Measurements from ENCODE around the gene GABRD.

The GABRD gene

DNA sequence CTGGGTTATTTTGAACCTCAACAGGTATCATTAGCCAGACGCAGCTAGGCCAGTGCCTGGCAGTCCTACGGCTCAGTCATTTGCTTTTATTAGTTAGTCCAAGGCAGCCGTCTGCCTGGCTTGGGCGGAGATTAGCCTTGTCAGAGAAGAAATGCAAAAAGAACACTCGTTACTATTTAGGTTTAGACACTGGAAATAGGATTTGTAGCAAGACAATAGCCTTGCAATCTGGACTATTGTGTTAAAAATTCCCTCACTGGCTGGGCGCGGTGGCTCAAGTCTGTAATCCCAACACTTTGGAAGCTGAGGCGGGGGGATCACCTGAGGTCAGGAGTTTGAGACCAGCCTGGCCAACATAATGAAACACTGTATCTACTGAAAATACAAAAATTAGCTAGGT, 20.1 kb downstream of the GABRD start:
- DNase-seq, result no peak

GRCh38 chr1:2041305-2041704, 22.2 kb downstream of the GABRD start:
- no peak for DNase-seq

DNA sequence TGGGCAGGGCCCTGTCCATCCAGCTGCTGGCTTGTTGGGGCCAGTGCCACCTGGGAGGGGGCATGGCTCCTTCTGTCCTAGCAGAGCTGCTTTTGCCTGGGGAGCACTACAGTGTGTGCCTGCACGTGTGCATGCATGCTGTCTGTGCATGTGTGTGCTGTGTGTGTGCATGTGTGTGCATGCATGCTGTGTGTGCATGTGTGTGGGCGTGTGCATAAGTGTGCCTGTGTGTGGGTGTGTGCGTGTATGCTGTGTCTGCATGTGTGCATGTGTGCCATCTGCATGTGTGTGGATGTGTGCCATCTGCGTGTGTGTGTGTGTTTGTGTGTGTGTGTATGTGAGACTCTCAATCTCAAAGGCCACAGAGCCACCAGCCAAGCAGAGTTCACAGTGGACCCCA, 22.7 kb downstream of the GABRD start:
- no peak for DNase-seq

- DNase-seq, result no peak
Measured at GRCh38 chr1:2042830-2043773, 24.0 kb downstream of the GABRD start.

GRCh38 chr1:2043886-2044285, 24.7 kb downstream of the GABRD start:
- no peak for DNase-seq

DNA sequence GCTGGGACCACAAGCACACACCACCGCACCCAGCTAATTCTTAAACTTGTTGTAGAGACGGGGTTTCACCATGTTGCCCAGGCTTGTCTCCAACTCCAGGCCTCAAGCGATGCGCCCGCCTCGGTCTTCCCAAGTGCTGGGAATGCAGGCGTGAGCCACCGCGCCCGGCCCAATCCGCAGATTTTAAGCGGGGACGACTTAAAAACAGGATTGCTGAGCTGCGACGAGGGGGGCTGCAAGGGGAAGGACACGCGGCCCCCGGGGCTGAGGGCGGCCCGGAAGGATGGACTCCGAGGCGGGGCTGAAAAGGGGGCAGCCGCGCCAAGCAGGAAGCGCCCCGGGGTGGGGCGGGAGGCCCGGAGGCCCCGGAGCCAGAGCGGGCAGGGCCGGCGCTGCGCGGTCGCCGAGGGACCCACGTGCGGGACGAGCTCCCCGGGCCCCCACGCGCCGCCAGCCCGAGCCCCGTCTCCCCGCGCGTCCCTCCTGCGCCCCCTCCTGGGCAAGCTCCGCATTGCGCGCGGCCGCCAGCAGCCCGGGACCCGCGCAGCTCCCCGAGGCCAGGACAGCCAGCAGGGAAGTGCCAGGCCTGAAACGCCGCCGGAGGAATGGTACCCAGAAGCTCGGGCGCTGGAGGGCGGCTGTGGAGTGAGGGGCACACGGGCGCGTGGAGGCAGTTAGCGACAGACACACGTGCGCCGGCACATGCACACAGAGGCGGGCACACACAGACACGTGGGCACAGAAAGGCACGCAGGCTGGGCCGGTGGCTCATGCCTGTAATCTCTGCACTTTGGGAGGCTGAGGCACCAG, 25.6 kb downstream of the GABRD start:
- peak; percentile 57 for DNase-seq

GRCh38 chr1:2045468-2046173, 26.5 kb downstream of the GABRD start:
- DNase-seq, result no peak

- DNase-seq, result peak; percentile 31
Measured at GRCh38 chr1:2046174-2046917, 27.2 kb downstream of the GABRD start.

GRCh38 chr1:2046953-2047748, 28.0 kb downstream of the GABRD start:
- no peak for DNase-seq

- DNase-seq, result no peak
Measured at GRCh38 chr1:2047749-2048729, 28.9 kb downstream of the GABRD start.

- DNase-seq, result no peak
Measured at GRCh38 chr1:2049225-2049717, 30.1 kb downstream of the GABRD start.

DNA sequence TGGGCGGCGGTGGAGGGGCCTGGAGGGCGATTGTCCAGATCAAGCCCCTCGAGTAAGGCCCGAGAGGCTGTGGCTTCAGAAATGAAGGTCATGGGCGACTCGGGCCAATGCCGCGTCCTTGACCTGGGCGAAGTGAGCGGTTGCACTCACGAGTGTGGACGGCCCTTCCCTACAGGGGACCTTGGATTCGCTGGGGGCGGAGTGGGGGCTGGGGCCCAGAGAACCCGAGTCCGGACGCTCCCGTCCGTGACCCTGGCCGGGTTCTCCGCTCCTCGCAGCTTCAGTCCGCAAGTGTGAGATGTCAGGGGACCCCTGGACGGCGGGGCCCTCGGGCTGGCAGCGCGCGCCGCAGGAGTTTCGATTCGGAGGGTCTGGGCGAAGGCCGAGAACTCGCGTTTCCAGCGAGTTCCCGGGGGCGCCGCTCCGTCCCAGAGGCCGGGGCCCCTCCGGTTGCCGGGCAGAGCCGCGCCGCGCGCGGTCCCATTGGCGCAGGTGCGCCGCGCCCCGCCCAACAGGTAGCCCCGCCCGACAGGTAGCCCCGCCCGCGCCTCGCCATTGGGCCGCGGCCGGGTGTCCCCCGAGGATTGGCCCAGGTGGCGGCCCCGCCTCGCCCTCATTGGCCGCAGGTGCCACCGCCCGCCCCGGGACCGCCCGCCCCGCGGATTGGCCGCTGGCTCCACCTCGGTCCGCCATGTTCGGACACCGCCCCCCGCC, 30.7 kb downstream of the GABRD start, which contains the start of gene PRKCZ:
Gene PRKCZ (plus strand): TSS at position 694 of the 714 bp plus-strand sequence. CDS start 220 bp downstream, outside the sequence.
- DNase-seq, result peak; percentile 93

- DNase-seq, result peak; percentile 40
Measured at GRCh38 chr1:2050461-2050792, 31.3 kb downstream of the GABRD start.

- DNase-seq, result peak; percentile 11
Measured at GRCh38 chr1:2050793-2051682, 31.9 kb downstream of the GABRD start.

DNA sequence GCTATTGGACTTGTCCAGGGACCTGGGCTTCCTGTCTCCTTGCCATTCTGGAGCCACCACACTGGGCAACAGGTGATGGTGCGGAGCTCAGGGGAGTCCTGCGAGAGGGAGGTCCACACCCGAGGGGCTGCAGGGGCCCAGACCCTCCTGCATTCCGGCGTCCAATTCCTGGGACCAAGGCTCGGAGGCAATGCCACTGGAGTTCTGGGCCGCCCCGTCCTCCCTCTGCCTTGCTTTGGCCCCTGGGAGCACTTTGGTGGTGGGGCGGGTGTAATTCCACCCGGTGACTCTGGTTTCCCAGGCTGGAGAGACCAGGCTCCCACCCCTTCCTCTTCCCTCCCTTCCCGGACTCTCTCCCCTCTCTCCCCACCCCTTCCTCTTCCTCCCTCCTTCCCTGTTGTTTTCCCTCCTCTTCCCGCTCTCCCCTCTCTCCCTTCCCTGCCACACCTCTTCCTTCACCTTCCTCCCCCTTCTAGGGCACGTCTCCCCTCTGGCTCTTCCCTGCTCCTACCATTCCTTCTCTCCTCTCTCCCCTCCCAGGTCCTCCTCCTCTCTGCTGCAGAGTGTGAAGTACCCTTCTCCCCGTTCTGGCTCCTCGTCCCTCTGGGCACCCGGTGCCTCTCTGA, 33.0 kb downstream of the GABRD start:
- no peak for DNase-seq

DNA sequence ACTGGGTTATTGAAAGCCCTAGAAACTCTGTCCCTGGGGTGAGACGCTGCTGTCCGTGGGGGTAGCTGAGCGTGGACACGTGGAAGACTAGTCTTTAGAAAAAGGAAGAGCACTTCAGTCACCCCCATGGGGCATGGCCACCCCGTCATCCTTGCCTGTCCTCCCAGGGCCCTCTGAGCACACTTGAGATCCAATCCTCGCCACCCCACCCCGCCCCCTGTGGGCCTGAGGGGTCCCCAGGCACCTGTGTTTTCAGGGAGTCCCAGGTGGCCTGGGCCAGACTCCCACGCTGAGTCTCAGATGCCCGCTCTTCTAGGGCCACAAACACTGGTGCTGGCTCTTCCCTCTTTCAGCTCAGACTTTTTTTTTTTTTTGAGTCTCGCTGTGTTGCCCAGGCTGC, 33.6 kb downstream of the GABRD start:
- DNase-seq, result no peak

DNA sequence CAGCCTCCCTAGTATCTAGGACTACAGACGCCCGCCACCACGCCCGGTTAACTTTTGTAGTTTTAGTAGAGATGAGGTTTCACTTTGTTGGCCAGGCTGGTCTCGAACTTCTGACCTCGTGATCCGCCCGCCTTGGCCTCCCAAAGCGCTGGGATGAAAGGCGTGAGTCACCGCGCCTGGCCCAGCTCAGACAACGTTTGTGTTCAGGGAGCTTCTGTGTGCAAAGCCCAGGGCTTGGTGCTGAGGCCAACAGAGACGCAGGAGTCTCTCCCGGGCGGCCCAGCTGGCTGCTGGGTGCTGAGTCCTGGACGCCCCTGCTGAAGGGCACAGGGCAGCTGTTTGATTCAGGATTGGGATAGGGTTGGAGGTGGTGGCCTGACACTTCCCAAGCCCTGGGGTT, 34.1 kb downstream of the GABRD start:
- no peak for DNase-seq

All from CD4-positive, alpha-beta T cell treated with Interleukin-4 for 4 hours (primary cell).